Endometrial microvascular endothelial cells (primary cell): ENCODE measurements around the gene RNF41. TPM values are rescaled to one million over a fixed set of nuclear protein-coding genes. Genes with fewer than 3 reads are reported as not detected.
"Not testable (repeated sequence)": the region's sequence is repeated elsewhere in the genome, so short reads cannot be mapped to it uniquely, and the experiment has no call there.

Experiments
- in situ Hi-C: cut with HindIII; loops from 2 replicates; pipeline ENCODE4 v1.10.0; 2017; ENCODE audit warnings: low sequenced_read_pairs, low pct_unique_long_range_greater_than_20kb; ENCODE audit errors: inconsistent ontology term
- total RNA-seq: library from RNA; depleted of rRNA; stranded (reverse); fragments of >200 nt; gene quantifications from one replicate; pipeline ENCODE4 v1.2.3, GENCODE V29; 2015; ENCODE audit errors: inconsistent ontology term

Gene RNF41
- total RNA-seq, 1 donor from 2014 or later, result 57.4 TPM

- in situ Hi-C loops, result no loop called here
These were observed 428 bp downstream of the RNF41 start for GRCh38 chr12:56221232-56221756.

GRCh38 chr12:56220611-56221231 is 1.0 kb downstream of the RNF41 start:
- in situ Hi-C loops, result no loop called here

- in situ Hi-C loops, result no loop called here
These were observed 1.9 kb downstream of the RNF41 start for GRCh38 chr12:56219840-56220239.

- in situ Hi-C loops, result no loop called here
These were observed 5.3 kb downstream of the RNF41 start for GRCh38 chr12:56216461-56216860.

- in situ Hi-C loops, result no loop called here
These were observed 7.8 kb downstream of the RNF41 start for GRCh38 chr12:56213878-56214277.

GRCh38 chr12:56212361-56212760 is 9.4 kb downstream of the RNF41 start:
- in situ Hi-C loops, result no loop called here

GRCh38 chr12:56208006-56208405 is 13.7 kb downstream of the RNF41 start:
- in situ Hi-C loops, result no loop called here

- in situ Hi-C loops, result no loop called here
These were observed 15.1 kb downstream of the RNF41 start for GRCh38 chr12:56206452-56207166.

- in situ Hi-C loops, result no loop called here
These were observed 16.3 kb downstream of the RNF41 start for GRCh38 chr12:56205445-56205844.

GRCh38 chr12:56204275-56204674 is 17.4 kb downstream of the RNF41 start:
- in situ Hi-C loops, result no loop called here

GRCh38 chr12:56202838-56203237 is 18.9 kb downstream of the RNF41 start:
- in situ Hi-C loops, result no loop called here

GRCh38 chr12:56202366-56202765 is 19.4 kb downstream of the RNF41 start:
- in situ Hi-C loops, result no loop called here

- in situ Hi-C loops, result no loop called here
These were observed 22.9 kb downstream of the RNF41 start for GRCh38 chr12:56198836-56199235.

- in situ Hi-C loops, result no loop called here
These were observed 23.6 kb downstream of the RNF41 start for GRCh38 chr12:56197921-56198635.

GRCh38 chr12:56196818-56197550 is 24.7 kb downstream of the RNF41 start:
- in situ Hi-C loops, result not testable (repeated sequence)

GRCh38 chr12:56193025-56193578 is 28.6 kb downstream of the RNF41 start:
- in situ Hi-C loops, result no loop called here

- in situ Hi-C loops, result no loop called here
These were observed 29.1 kb downstream of the RNF41 start for GRCh38 chr12:56192582-56192981.

- in situ Hi-C loops, result no loop called here
These were observed 31.0 kb downstream of the RNF41 start for GRCh38 chr12:56190695-56191155.
